Stomach smooth muscle (tissue), 2 donors: ENCODE measurements around the gene ZC3HAV1L.
"Not testable (repeated sequence)": the region's sequence is repeated elsewhere in the genome, so short reads cannot be mapped to it uniquely, and the experiment has no call there.

Experiments used
- H3K27ac ChIP-seq: one replicate; pipeline ENCODE4 v1.7.0; 2013; ENCODE audit warnings: mild to moderate bottlenecking, low read length, inconsistent platforms
- H3K27me3 ChIP-seq, 2 donors: one replicate each; pipeline ENCODE4 v1.7.0; 2013; ENCODE audit warnings: low read length in 2 of 2; ENCODE audit not compliant: insufficient read depth in 2 of 2, control insufficient read depth in 1 of 2
- H3K36me3 ChIP-seq, 2 donors: one replicate each; pipeline ENCODE4 v1.7.0; 2013; ENCODE audit warnings: low read length in 2 of 2; ENCODE audit not compliant: control insufficient read depth in 2 of 2, insufficient read depth in 2 of 2
- H3K4me1 ChIP-seq: one replicate; pipeline ENCODE4 v1.7.0; 2013; ENCODE audit warnings: low read length; ENCODE audit not compliant: control insufficient read depth, insufficient read depth
- H3K4me3 ChIP-seq, 2 donors: one replicate each; pipeline ENCODE4 v1.7.0; 2013; ENCODE audit warnings: low read length in 2 of 2
- H3K9ac ChIP-seq, 2 donors: one replicate each; pipeline ENCODE4 v1.7.0; 2013; ENCODE audit warnings: low read length in 2 of 2, mild to moderate bottlenecking in 1 of 2
- H3K9me3 ChIP-seq, 2 donors: one replicate each; pipeline ENCODE4 v1.7.0; 2013; ENCODE audit warnings: low read length in 2 of 2; ENCODE audit not compliant: control insufficient read depth in 2 of 2
- donor health status: healthy.
- donor health status: Pancreatic carcinoma.

Gene ZC3HAV1L

DNA sequence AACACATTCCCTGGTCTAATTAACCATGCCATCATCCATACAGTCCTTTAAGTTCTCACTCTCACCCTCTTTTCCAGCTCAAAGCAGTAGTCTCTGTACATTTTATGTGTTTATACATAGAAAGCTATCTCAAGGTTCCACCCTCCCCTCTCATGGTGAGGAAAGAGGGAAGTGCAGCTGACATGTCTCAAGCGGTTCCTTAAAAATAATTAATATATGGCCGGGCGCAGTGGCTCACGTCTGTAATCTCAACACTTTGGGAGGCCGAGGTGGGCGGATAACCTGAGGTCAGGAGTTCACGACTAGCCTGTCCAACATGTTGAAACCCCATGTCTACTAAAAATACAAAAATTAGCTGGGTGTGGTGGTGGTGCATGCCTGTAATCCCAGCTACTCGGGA is 37.0 kb upstream of the ZC3HAV1L start:
- Histone ChIP-seq H3K36me3 (peaks cover 25 to 26% of the 10 kb centered on the region in 2 donors), H3K9ac (no peak overlapping the region), H3K27ac (no peak overlapping the region), H3K27me3 (no peaks in the 10 kb centered on the region), H3K4me3 (no peak overlapping the region), H3K4me1 (peaks cover 4% of the 10 kb centered on the region), H3K9me3 (no peaks in the 10 kb centered on the region)

DNA sequence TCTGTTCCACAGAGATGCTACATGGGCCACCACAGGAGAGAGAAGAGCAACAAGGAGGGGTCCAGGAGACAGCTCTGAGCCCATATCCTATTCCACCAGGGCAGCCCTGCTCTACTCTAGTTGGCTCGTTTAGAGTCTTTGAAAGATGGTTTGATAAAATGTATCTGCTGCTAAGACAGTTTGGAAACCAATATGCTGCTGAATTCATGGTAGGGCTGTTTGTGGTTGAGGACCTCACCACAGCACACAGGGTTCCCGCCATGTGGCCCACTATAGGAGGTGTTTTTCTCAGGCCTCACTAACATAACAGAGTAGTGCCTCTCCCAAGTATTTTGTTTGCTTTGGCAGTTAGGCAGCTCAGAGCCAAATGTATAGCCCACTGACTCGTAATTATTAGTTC is 35.8 kb upstream of the ZC3HAV1L start:
- H3K9ac ChIP-seq, result no peak overlapping the region

DNA sequence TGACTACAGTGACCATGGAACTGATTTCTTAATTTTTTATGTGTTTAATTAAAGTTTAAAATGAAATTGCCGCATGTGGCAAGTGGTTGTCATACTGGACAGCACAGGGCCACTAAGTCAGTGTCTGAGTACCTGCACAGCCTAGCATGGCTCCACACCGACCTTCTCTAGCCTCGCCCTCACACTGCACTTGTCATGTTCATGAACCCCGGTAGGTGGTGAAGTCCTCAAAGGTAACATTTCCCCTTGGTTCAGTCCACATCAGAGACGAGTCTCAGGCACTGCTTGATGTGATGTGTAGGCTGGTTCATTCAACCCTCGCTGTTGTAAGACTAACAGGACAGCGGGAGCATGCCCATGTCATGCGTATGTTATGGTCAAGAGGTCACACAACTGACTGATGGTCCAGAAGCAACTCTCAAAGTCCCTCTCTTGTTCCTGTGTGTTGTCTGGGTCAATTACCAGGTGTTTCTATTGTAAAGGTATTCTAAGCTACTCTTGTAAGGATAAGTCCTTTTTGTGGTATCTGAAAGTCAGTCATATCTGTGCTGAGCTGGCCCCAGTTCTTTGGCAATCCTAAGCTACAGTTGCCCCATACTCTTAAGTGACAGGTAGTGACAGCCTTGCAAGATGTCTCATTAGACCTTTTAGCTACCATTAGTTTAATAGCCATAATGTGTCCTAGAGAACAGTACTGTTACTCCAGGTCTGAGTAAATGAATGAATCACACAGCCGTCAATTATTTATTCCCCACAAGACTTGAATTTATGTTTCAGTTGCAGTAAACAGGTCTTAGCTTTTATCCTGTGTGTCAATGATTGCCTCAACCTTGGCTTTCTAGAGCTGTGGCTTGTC is 32.9 kb upstream of the ZC3HAV1L start:
- Histone ChIP-seq H3K4me3 (no peak overlapping the region), H3K9ac (no peak overlapping the region), H3K36me3 (peaks cover 31 to 33% of the 10 kb centered on the region in 2 donors), H3K9me3 (no peaks in the 10 kb centered on the region), H3K27ac (no peak overlapping the region), H3K27me3 (no peaks in the 10 kb centered on the region), H3K4me1 (peaks cover 5% of the 10 kb centered on the region)

More for the DNA sequence above, 35.8 kb upstream of the ZC3HAV1L start:
- no peak overlapping the region for H3K4me3 ChIP-seq
- no peaks in the 10 kb centered on the region for H3K9me3 ChIP-seq
- no peaks in the 10 kb centered on the region for H3K27me3 ChIP-seq
- H3K27ac ChIP-seq, result no peak overlapping the region
- peaks cover 26 to 27% of the 10 kb centered on the region in 2 donors for H3K36me3 ChIP-seq
- H3K4me1 ChIP-seq, result peaks cover 4% of the 10 kb centered on the region

DNA sequence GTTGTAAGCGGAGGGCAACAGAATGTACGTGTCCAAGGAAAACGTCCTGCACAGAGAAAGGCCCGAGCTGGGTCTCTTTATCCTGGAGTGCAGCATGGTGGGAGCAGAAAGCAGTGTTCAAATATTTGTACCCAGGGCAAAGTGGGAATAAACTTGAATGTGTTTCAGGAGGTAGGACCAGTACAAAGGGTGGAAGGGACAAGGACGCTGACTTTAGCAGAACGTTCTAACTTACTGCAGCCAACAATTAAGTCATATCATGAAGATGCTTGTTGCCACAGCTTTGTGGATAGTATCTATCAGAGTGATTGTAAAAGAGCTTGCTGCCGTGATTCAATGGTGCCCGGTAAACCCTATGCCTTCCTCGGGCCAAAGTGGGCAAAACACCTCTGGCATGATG is 30.5 kb upstream of the ZC3HAV1L start:
- Histone ChIP-seq H3K9me3 (no peaks in the 10 kb centered on the region), H3K9ac (no peak overlapping the region), H3K4me1 (peaks cover 5% of the 10 kb centered on the region), H3K36me3 (peaks cover 26 to 29% of the 10 kb centered on the region in 2 donors), H3K27me3 (no peaks in the 10 kb centered on the region), H3K27ac (no peak overlapping the region), H3K4me3 (no peak overlapping the region)

DNA sequence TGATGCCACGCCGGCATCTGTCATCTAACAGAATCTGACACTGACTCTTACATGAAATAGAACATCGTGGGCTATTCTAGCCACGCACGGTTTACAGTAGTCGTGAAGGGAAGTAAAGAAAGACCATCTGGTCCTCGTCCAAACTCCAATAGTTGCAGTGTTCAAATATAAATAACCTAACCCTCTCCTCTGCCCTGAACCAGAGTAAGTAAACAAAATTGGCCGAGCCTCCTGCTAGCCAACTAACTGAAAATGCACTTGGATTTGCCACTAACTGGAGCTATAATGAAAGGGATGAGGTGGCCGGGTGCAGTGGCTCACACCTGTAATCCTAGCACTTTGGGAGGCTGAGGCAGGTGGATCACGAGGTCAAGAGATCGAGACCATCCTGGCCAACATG is 29.5 kb upstream of the ZC3HAV1L start:
- Histone ChIP-seq H3K36me3 (peaks cover 30 to 32% of the 10 kb centered on the region in 2 donors), H3K4me1 (peaks cover 5% of the 10 kb centered on the region), H3K9me3 (no peaks in the 10 kb centered on the region), H3K27ac (no peak overlapping the region), H3K27me3 (no peaks in the 10 kb centered on the region), H3K9ac (peak overlapping the region in 1 of 2 donors; percentile 36), H3K4me3 (no peak overlapping the region)

DNA sequence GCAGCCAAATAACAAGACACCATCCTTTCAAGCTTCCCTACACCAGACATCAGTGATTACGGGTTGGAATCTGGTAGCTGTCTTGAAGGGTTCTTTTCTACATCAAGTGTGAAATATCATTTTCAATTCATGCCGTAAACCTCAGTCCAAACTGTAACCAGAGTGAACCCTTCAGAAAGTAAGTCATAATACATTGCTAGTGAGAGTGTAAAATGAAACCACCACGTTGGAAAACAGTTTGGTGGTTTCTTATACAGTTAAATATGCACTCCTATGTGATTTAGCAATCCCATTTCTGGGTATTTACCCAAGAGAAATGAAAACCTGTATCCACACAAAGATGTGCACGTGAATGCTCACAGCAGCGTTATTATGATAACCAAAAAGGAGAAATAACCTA is 25.6 kb upstream of the ZC3HAV1L start:
- Histone ChIP-seq H3K27ac (no peak overlapping the region), H3K9me3 (no peaks in the 10 kb centered on the region), H3K4me1 (peaks cover 5% of the 10 kb centered on the region), H3K9ac (no peak overlapping the region), H3K27me3 (no peaks in the 10 kb centered on the region), H3K4me3 (no peak overlapping the region), H3K36me3 (peaks cover 21 to 26% of the 10 kb centered on the region in 2 donors)

DNA sequence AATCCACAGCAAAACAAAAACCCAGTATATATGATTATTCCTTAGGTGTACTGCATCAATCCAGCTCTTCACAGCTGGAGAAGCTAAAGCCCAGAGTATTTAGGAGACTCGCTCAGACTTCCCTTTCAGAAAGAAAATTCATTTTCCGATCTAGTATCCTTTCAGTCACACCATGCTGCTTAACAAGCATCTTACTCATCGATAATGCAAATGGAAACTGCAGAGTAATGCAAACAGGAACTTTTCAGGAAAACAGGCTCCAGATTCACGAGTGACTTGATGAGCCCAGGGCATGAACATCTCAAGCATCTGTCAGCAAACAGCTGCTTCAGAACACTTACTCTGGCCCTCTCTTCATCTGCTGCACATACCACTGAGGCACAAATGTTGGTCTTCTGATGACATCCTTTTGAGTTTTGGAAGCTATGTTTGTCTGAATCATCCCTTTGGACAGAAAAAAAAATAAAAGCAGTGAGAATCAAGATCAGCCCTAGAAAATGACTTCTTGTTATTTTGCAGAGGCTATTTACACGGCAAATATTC is 24.9 kb upstream of the ZC3HAV1L start:
- Histone ChIP-seq H3K27me3 (no peaks in the 10 kb centered on the region), H3K4me3 (no peak overlapping the region), H3K9me3 (no peaks in the 10 kb centered on the region), H3K4me1 (peaks cover 5% of the 10 kb centered on the region), H3K36me3 (peaks cover 16 to 24% of the 10 kb centered on the region in 2 donors), H3K9ac (no peak overlapping the region), H3K27ac (no peak overlapping the region)

DNA sequence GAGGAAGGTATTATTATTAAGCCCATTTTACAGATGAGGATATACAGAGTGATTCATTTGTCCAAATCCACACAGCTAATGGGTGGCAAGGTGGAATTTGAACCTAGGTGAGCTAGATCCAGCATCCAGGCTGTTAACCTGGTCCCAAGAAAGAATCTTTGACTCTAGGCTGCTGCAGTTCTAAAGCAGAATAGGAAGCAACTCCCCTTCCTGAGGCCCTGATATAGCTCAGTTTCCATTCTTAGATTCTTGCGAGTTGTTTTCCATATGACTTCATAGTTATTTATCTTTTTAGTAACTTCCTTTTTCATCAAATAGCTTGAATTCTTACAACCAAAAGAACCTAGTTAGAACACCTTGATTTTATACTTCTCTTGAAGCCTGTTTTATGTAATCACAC is 24.1 kb upstream of the ZC3HAV1L start:
- peaks cover 18 to 24% of the 10 kb centered on the region in 2 donors for H3K36me3 ChIP-seq
- no peaks in the 10 kb centered on the region for H3K9me3 ChIP-seq
- no peak overlapping the region for H3K4me3 ChIP-seq
- no peaks in the 10 kb centered on the region for H3K27me3 ChIP-seq
- H3K4me1 ChIP-seq, result no peaks in the 10 kb centered on the region
- no peak overlapping the region for H3K27ac ChIP-seq
- H3K9ac ChIP-seq, result no peak overlapping the region

DNA sequence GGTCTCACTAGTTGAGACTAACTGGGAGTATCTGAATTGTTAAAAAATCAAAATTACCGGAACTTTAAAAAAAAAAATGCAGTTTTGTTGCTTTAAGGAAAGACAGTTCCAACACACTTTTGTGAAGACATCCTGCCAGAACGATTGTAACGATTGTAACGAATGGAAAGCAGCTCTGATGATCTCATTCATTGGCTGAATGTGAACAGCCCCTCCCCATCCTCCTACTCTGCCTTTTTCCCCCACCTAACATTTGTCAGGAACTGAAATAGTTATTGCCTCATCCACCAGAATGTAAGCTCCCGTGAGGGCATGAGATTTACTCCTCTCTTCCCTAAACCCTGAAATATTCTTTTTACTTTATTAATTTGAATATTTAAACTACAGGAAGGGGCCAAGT is 23.1 kb upstream of the ZC3HAV1L start:
- H3K36me3 ChIP-seq, result peaks cover 17 to 27% of the 10 kb centered on the region in 2 donors
- no peak overlapping the region for H3K27ac ChIP-seq

DNA sequence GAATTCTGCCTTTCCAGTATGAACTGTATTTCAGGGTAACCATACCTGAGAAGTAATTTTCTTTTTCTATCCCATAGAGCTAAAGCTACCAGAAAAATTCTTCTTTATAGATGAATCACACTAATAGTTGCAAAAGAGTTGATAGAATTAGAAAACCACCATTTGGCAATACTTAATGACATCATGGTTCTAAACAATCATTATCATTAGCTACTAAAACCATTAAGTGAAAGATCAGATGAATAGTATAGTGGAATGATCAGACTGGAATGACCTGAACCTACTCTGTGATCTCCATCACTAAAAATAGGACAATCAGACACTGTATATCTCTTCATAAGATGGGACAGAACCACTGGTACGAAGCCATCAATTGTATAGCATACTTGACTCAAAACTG is 19.8 kb upstream of the ZC3HAV1L start:
- H3K36me3 ChIP-seq, result peaks cover 17 to 20% of the 10 kb centered on the region in 2 donors
- no peaks in the 10 kb centered on the region for H3K4me1 ChIP-seq
- H3K9ac ChIP-seq, result no peak overlapping the region
- no peaks in the 10 kb centered on the region for H3K27me3 ChIP-seq
- H3K9me3 ChIP-seq, result no peaks in the 10 kb centered on the region
- H3K4me3 ChIP-seq, result no peak overlapping the region
- no peak overlapping the region for H3K27ac ChIP-seq

More for the DNA sequence above, 23.1 kb upstream of the ZC3HAV1L start:
- Histone ChIP-seq H3K9ac (no peak overlapping the region), H3K27me3 (no peaks in the 10 kb centered on the region), H3K4me3 (no peak overlapping the region), H3K9me3 (no peaks in the 10 kb centered on the region), H3K4me1 (no peaks in the 10 kb centered on the region)

DNA sequence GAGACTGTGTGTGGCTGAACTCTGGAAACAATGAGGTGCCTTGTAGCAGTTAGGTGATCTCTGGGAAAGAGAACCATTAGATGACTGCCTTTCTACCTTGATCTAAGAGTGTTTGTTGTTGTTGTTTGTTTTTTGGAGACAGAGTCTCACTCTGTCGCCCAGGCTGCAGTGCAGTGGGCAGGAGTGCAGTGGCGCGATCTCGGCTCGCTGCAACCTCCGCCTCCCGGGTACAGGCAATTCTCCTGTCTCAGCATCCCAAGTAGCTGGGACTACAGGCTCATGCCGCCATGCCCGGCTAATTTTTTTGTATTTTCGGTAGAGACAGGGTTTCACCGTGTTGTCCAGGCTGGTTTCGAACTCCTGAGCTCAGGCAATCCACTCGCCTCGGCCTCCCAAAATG is 18.8 kb upstream of the ZC3HAV1L start:
- not testable (repeated sequence) for H3K9me3 ChIP-seq, H3K27ac ChIP-seq, H3K27me3 ChIP-seq, H3K9ac ChIP-seq, H3K4me3 ChIP-seq, H3K4me1 ChIP-seq
- peaks cover 16 to 18% of the 10 kb centered on the region in 2 donors for H3K36me3 ChIP-seq
